ENCODE measurements around the gene ZCCHC14.
"Not testable (repeated sequence)": the region's sequence is repeated elsewhere in the genome, so short reads cannot be mapped to it uniquely, and the experiment has no call there.

Gene ZCCHC14

GRCh38 chr16:87495578-87496446, 3.0 kb upstream of the ZCCHC14 start:
- no peak for DNase-seq

- no peak for DNase-seq
Observed at GRCh38 chr16:87493608-87494280, 920 bp upstream of the ZCCHC14 start.

- no peak for DNase-seq
Observed at GRCh38 chr16:87492291-87492630, 563 bp downstream of the ZCCHC14 start.

- DNase-seq = no peak
Observed at GRCh38 chr16:87491522-87492290, 1.1 kb downstream of the ZCCHC14 start.

GRCh38 chr16:87490799-87491521, 1.9 kb downstream of the ZCCHC14 start:
- not testable (repeated sequence) for DNase-seq

GRCh38 chr16:87490096-87490798, 2.6 kb downstream of the ZCCHC14 start:
- DNase-seq = no peak

- no peak for DNase-seq
Observed at GRCh38 chr16:87489434-87490045, 3.3 kb downstream of the ZCCHC14 start.

GRCh38 chr16:87488960-87489359, 3.9 kb downstream of the ZCCHC14 start:
- not testable (repeated sequence) for DNase-seq

- DNase-seq = peak; percentile 10
Observed at GRCh38 chr16:87487361-87487924, 5.4 kb downstream of the ZCCHC14 start.

GRCh38 chr16:87486713-87487247, 6.0 kb downstream of the ZCCHC14 start:
- DNase-seq = no peak

GRCh38 chr16:87486282-87486681, 6.5 kb downstream of the ZCCHC14 start:
- no peak for DNase-seq

- DNase-seq = not testable (repeated sequence)
Observed at GRCh38 chr16:87485792-87486191, 7.0 kb downstream of the ZCCHC14 start.

GRCh38 chr16:87484487-87485331, 8.1 kb downstream of the ZCCHC14 start:
- DNase-seq = no peak

GRCh38 chr16:87483481-87483880, 9.3 kb downstream of the ZCCHC14 start:
- no peak for DNase-seq

- not testable (repeated sequence) for DNase-seq
Observed at GRCh38 chr16:87482670-87483069, 10.2 kb downstream of the ZCCHC14 start.

- no peak for DNase-seq
Observed at GRCh38 chr16:87482266-87482665, 10.6 kb downstream of the ZCCHC14 start.

GRCh38 chr16:87481711-87482110, 11.1 kb downstream of the ZCCHC14 start:
- not testable (repeated sequence) for DNase-seq

GRCh38 chr16:87477209-87477981, 15.4 kb downstream of the ZCCHC14 start:
- DNase-seq = not testable (repeated sequence)

- no peak for DNase-seq
Observed at GRCh38 chr16:87474566-87474996, 18.2 kb downstream of the ZCCHC14 start.

Data from NCI-H1417 treated with DMSO at 0.1 percent for 48 hours (cell line).